ENCODE data around the gene C16orf46.

Gene C16orf46

DNA sequence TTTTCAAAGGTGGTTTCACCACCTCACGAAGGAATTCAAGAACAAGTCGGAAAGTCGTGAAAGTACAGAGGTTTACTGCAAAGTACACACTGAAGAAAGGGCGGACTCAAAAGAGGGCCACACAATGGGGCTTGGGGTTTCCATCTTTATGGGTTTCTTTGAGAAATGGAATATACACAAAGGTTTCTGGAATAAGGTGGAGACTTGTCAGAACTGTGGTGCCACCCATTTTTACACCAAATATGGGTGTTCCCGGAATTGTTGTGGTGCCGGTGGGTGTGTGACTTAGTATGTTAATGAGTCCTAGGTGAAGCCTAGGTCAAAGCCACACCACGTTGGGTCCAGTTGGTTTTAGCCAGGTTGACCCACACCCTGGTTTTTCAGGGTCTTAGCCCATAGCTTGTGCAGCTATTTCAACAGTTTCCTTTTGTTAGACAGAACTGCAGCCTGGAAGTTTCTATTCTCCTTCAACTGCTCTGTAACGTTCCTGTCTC, 19.7 kb upstream of the C16orf46 start:
- ChIA-PET POLR2A (no interaction called here), CTCF (no interaction called here)
- TF ChIP-seq, protein P1, sequence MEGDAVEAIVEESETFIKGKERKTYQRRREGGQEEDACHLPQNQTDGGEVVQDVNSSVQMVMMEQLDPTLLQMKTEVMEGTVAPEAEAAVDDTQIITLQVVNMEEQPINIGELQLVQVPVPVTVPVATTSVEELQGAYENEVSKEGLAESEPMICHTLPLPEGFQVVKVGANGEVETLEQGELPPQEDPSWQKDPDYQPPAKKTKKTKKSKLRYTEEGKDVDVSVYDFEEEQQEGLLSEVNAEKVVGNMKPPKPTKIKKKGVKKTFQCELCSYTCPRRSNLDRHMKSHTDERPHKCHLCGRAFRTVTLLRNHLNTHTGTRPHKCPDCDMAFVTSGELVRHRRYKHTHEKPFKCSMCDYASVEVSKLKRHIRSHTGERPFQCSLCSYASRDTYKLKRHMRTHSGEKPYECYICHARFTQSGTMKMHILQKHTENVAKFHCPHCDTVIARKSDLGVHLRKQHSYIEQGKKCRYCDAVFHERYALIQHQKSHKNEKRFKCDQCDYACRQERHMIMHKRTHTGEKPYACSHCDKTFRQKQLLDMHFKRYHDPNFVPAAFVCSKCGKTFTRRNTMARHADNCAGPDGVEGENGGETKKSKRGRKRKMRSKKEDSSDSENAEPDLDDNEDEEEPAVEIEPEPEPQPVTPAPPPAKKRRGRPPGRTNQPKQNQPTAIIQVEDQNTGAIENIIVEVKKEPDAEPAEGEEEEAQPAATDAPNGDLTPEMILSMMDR (IDR thresholded peaks at IDR 0.05; ENCODE audit: insufficient read depth, low read length, missing control alignments), result no peak
- peak overlapping the region; percentile 36 for H3K4me3 ChIP-seq (ENCODE audit: low read depth, low read length)
- no peak for DNase-seq (ENCODE audit: low read depth, low spot score)

DNA sequence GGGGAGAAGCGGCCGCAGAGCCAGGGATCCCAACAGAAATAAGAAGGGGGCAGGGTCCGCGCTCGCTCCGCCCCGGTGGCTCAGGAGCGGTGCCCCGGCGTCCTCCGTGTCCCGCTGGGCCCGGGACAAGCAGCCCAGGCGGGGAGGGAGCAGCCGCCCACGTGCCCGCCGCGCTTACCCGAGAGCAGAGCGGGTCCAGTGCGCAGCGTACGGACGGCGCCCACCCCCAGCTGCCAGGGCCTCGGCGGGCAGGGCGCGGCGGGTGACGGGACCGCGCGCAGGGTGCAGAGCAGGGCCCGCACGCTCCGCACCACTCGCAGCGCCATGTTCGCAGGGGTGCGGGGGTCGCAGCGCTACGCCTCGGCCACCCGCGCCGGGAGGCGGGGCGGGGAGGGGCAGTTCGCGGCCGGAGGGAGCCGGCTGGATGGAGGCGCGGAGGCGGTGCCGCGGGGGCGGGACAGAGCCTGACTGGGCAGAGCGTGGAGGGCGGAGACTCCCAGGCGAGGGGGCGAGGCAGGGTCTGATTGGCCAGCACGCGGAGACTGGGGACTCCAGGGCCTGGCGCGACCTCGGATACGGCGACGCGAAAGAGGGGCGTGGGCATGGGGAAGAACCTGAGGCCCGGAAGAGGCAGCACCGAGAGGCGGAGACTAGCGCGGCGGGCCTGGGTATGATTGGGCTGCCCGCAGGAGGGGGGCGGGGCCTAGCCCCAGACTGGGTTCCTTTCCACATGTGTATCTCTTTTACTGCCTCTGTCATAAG, 19.1 kb upstream of the C16orf46 start, which contains the start of gene GCSH:
Gene GCSH (minus strand): TSS at position 443 of the 762 bp plus-strand sequence. CDS start 117 bp downstream, at position 326.
- peak within 1 kb of the TSS; percentile 75 for H3K4me3 ChIP-seq (ENCODE audit: low read depth, low read length)
- peak; percentile 87 for DNase-seq (ENCODE audit: low read depth, low spot score)
- ChIA-PET POLR2A (no interaction called here), CTCF (no interaction called here)
- TF ChIP-seq, protein P1 (IDR thresholded peaks at IDR 0.05; ENCODE audit: insufficient read depth, low read length, missing control alignments), result no peak

DNA sequence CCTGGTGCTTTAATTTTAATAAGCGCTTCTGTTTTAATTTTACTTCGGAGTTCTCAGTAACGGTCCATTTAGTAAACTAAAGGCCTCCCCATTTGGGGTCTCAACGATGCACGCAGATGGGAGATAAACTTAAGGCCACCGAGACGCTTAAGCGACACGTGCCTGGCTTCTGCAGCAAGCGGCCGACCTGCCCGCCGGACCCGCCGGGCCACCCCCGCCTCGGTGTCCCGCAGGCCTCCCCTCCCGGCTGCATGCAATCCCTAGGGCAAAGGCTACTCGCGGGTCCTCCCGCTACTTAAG, 18.6 kb upstream of the C16orf46 start:
- POLR2A ChIA-PET, result no interaction called here
- TF ChIP-seq, protein P1 (IDR thresholded peaks at IDR 0.05; ENCODE audit: insufficient read depth, low read length, missing control alignments), result no peak
- CTCF ChIA-PET, result no interaction called here
- no peak for DNase-seq (ENCODE audit: low read depth, low spot score)
- peak overlapping the region; percentile 75 for H3K4me3 ChIP-seq (ENCODE audit: low read depth, low read length)

DNA sequence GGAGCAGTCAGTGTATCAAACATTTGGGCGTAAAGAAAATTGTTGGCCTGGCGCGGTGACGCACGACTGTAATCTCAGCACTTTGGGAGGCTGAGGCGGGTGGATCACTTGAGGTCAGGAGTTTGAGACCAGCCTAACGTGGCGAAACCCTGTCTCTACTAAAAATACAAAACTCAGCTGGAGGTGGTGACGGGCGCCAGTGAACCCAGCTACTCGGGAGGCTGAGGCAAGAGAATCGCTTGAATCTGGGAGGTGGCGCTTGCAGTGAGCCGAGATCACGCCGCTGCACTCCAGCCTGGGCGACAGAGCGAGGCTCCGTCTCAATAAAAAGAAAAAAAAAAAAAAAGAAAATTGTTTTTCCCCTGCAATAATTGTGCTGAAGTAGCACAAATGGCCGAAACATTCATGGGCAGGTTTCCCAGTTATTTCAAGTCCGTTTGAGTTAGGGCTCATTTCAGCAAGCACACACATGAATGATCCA, 17.8 kb upstream of the C16orf46 start:
- DNase-seq (ENCODE audit: low read depth, low spot score), result no peak
- CTCF ChIA-PET, result no interaction called here
- TF ChIP-seq, protein P1 (IDR thresholded peaks at IDR 0.05; ENCODE audit: insufficient read depth, low read length, missing control alignments), result no peak

DNA sequence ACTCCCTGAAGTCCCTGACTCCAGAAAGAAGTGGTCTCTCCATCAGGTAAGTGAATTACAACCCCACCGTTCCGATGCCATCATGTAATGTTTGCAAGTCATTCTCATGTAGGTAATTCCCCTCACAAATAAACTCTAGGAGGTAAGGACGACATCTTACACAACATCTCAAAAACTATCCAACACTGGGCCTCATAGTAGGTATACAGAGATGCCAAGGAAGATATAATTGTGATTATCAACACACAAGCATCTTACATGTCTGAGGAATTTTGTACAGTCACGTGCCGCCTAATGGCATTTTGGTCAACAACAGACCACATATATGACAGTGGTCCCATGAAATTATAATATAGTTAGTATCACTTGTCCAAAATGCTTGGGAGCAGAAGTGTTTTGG, 11.8 kb upstream of the C16orf46 start:
- CTCF ChIA-PET, result no interaction called here
- POLR2A ChIA-PET, result no interaction called here
- H3K4me3 ChIP-seq (ENCODE audit: low read depth, low read length), result no peak overlapping the region
- TF ChIP-seq, protein P1 (IDR thresholded peaks at IDR 0.05; ENCODE audit: insufficient read depth, low read length, missing control alignments), result no peak
- DNase-seq (ENCODE audit: low read depth, low spot score), result no peak

More for the DNA sequence above, 17.8 kb upstream of the C16orf46 start:
- H3K4me3 ChIP-seq (ENCODE audit: low read depth, low read length), result peak overlapping the region; percentile 75
- POLR2A ChIA-PET, result no interaction called here

DNA sequence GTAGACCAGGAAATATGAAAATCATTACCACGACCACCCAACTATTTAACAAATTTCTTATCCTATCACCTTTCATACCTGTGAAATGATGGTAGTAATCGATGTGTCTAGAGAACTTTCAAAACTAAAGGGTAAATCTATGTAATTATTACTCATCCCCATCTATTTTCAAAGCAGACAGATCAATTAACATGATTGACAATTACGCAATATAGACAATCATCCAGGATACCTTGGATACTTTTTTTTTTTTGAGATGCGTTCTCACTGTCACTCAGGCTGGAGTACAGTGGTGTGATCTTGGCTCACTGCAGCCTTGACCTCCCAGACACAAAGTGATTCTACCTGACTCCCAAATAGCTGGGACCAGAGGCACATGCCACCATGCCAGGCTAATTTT, 4.0 kb upstream of the C16orf46 start:
- CTCF ChIA-PET, result no interaction called here
- DNase-seq (ENCODE audit: low read depth, low spot score), result no peak
- TF ChIP-seq, protein P1 (IDR thresholded peaks at IDR 0.05; ENCODE audit: insufficient read depth, low read length, missing control alignments), result no peak
- H3K4me3 ChIP-seq (ENCODE audit: low read depth, low read length), result no peak overlapping the region
- POLR2A ChIA-PET, result no interaction called here
